Thymus (tissue), 11 donors: ENCODE data around the gene SRPK3. TPM values are rescaled to one million over a fixed set of nuclear protein-coding genes. Genes with fewer than 3 reads are reported as not detected.

Source experiments
- DNase-seq, 9 donors: peaks; one replicate each; pipeline ENCODE4 v3.0.0-alpha.2; 2013; ENCODE audit warnings: low spot score in 9 of 9, low read depth in 6 of 9, missing footprints in 1 of 9
- H3K27ac ChIP-seq, 2 donors: one replicate each; pipeline ENCODE4 v1.5.1; 2013; ENCODE audit warnings: control low read depth in 1 of 2, low read depth in 1 of 2, low read length in 1 of 2, mild to moderate bottlenecking in 1 of 2, moderate library complexity in 1 of 2
- H3K27me3 ChIP-seq, 2 donors: one replicate each; pipeline ENCODE4 v1.5.1; 2013; ENCODE audit warnings: low read length in 1 of 2; ENCODE audit not compliant: control insufficient read depth in 2 of 2, insufficient read depth in 1 of 2
- H3K36me3 ChIP-seq, 2 donors: one replicate each; pipeline ENCODE4 v1.5.1; 2013; ENCODE audit warnings: low read length in 1 of 2, mild to moderate bottlenecking in 1 of 2, moderate library complexity in 1 of 2; ENCODE audit not compliant: control insufficient read depth in 2 of 2, insufficient read depth in 2 of 2
- H3K4me1 ChIP-seq, 2 donors: one replicate each; pipeline ENCODE4 v1.5.1; 2013; ENCODE audit warnings: low read length in 2 of 2; ENCODE audit not compliant: control insufficient read depth in 2 of 2, insufficient read depth in 2 of 2
- H3K4me3 ChIP-seq, 2 donors: one replicate each; pipeline ENCODE4 v1.5.1; 2013; ENCODE audit warnings: low read length in 2 of 2, control low read depth in 1 of 2, mild to moderate bottlenecking in 1 of 2
- H3K9me3 ChIP-seq, 2 donors: one replicate each; pipeline ENCODE4 v1.5.1; 2013; ENCODE audit warnings: low read length in 1 of 2, mild to moderate bottlenecking in 1 of 2; ENCODE audit not compliant: control insufficient read depth in 2 of 2, insufficient read depth in 1 of 2
- WGBS: extraction: QIAGEN DNeasy Blood & Tissue Kit; methylation state at CpG from one replicate; pipeline ENCODE4 v1.1.7; 2013; 5-methylcytosine and 5-hydroxymethylcytosine counted together
- polyA plus RNA-seq: library from polyadenylated mRNA; stranded (reverse); fragments of 200-250 nt; gene quantifications from one replicate; pipeline ENCODE4 v1.2.3, GENCODE V29; 2013
- total RNA-seq: library from RNA; stranded (reverse); fragments of 120-200 nt; gene quantifications from one replicate; pipeline ENCODE4 v1.2.4, GENCODE V29; 2013
- donor health status: healthy.

Gene SRPK3
- total and polyA plus RNA-seq, 2 donors = 0.61 to 0.75 TPM

DNA sequence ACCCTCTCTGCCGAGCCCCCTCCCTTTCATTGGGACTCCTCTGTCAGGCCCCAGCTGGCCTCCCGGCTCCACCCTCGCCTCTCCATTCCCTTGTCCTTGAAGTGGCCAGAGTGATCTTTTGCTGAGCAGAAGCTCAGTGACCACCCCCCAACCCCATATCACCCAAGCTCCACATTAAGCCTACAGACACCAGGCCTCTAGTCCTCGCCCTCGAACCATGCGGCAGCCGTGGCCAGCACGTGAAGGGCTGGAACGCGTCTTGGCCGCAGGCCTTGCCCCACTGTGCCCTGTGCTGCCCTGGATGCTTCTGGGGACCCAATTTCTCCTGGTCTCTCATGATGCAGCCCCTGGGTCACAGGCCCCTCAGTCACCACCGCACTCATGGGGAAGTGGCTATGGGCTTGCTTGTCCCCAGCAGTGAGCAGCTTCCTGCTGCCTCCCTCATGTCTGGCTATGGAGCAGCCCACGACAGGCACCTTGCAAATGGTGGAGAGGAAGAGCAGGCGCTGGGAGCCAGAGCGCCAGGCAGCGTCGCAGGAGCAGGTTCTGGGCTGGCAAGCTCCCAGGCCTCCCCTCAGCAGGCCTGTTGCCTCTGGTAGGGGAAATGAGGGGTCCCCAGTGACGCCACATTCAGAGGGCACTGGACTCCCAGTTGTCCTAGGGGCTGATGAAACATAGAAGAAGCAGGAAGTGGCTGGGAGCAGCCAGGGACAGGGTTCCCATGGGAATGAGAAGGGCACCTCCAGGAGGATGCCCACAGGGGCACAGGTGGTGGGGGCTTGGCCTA, 757 bp upstream of the SRPK3 start:
- Histone ChIP-seq H3K4me3 (no peak overlapping the region), H3K9me3 (no peaks in the 10 kb centered on the region), H3K27ac (no peak overlapping the region), H3K36me3 (peaks cover 0 to 15% of the 10 kb centered on the region in 2 donors), H3K27me3 (peaks cover 0 to 30% of the 10 kb centered on the region in 2 donors), H3K4me1 (no peaks in the 10 kb centered on the region)
- no peak for DNase-seq
- WGBS = 63% methylated on average over 18 of the region's 18 CpGs

DNA sequence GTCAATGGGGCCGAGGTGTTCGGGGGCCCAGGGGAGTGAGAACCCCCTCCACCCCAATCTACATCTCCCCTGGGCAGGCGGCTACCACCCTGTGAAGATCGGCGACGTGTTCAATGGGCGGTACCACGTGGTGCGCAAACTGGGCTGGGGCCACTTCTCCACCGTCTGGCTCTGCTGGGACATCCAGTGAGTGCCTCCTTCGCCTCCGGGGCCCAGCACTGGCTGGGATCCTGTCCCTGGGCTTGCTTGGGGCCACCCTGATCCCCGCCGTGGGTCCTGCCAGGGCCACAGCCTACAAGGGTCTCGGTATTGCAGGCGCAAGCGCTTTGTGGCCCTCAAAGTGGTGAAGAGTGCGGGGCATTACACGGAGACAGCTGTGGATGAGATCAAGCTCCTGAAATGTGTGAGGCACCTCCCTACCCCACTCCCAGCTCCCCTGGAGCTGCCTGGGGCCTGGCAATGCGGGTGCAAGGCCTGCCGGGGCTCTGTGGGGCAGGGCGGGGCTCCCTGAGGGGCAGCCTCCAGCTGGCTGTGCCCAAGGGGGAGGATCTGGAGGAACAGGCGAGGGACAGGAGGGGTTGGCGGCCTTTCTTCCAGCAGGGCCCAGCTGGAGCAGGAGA, 697 bp downstream of the SRPK3 start:
- H3K27me3 ChIP-seq = peaks cover 0 to 30% of the 10 kb centered on the region in 2 donors
- no peak overlapping the region for H3K27ac ChIP-seq
- no peaks in the 10 kb centered on the region for H3K4me1 ChIP-seq
- 92% methylated on average over 24 of the region's 24 CpGs for WGBS
- no peak for DNase-seq
- H3K4me3 ChIP-seq = no peak overlapping the region
- H3K9me3 ChIP-seq = no peaks in the 10 kb centered on the region
- H3K36me3 ChIP-seq = peaks cover 11 to 29% of the 10 kb centered on the region in 2 donors

DNA sequence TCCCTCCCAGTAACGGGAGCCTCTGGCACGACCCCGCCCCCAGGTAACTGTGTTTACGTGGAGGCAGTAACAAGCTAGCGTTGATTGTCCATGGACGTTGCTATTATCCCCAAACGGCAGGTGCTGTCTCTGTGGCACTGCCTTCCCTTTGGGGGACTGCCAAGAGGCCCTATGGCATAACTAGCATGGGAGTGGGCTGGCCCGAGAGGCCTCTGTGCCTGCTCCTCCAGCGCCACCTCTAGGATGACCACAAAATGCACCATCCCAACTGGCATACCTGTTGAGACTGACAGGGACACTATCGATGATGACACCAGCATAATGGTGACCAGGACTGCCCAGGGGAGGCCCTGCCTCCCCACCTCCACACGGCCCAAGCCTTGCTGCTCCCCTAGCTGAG, 1.5 kb downstream of the SRPK3 start:
- H3K27ac ChIP-seq = no peak overlapping the region
- 95% methylated on average over 11 of the region's 11 CpGs for WGBS
- peaks cover 14 to 37% of the 10 kb centered on the region in 2 donors for H3K36me3 ChIP-seq
- H3K4me1 ChIP-seq = no peaks in the 10 kb centered on the region
- H3K4me3 ChIP-seq = no peak overlapping the region
- no peaks in the 10 kb centered on the region for H3K9me3 ChIP-seq
- no peak for DNase-seq
- peaks cover 0 to 30% of the 10 kb centered on the region in 2 donors for H3K27me3 ChIP-seq

DNA sequence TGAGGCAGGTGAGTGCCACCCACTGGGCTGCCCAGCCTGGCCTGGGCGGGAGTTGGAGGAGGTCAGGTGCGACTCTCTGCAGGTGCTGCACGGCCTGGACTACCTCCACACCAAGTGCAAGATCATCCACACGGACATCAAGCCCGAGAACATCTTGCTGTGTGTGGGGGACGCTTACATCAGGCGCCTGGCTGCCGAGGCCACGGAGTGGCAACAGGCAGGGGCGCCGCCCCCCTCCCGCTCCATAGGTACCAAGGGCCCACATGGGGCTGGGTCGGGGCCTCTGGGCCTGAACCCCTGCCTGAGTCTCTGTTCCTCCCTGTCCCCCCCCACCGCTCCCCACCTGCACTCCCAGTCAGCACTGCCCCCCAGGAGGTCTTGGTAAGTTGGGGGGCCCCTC, 2.0 kb downstream of the SRPK3 start:
- no peak overlapping the region for H3K27ac ChIP-seq
- H3K4me3 ChIP-seq = no peak overlapping the region
- WGBS = 97% methylated on average over 14 of the region's 14 CpGs
- H3K27me3 ChIP-seq = peaks cover 0 to 25% of the 10 kb centered on the region in 2 donors
- H3K36me3 ChIP-seq = peaks cover 17 to 42% of the 10 kb centered on the region in 2 donors
- no peaks in the 10 kb centered on the region for H3K9me3 ChIP-seq
- no peak for DNase-seq
- no peaks in the 10 kb centered on the region for H3K4me1 ChIP-seq

GRCh38 chrX:153783378-153784013, 2.7 kb downstream of the SRPK3 start:
- WGBS = 96% methylated on average over 24 of the region's 24 CpGs
- DNase-seq = no peak
- peaks cover 22 to 49% of the 10 kb centered on the region in 2 donors for H3K36me3 ChIP-seq

DNA sequence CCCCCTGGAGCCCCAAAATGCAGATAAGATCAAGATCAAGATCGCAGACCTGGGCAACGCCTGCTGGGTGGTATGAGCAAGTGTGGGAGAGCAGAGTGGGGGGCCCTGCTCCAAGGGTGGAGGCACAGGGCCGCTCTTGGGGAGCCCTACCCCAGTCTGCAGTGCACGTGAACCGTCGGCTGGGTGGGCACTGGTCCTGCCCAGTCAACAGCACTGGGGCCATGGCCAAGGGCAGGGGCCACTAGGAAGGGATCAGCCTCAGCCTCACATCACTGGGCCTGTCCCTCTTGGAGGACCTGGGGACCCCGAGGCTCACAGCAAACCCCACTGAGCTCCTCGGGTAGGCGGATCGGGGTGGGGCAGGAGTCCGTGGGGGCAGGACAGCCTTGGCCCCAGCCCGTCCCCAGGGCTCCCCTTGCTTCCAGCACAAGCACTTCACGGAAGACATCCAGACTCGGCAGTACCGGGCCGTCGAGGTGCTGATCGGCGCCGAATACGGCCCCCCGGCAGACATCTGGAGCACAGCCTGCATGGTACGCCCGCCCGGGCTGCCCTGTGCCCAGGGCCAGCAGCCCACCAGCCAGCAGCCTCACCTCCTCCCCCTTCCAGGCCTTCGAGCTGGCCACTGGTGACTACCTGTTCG, 3.6 kb downstream of the SRPK3 start:
- Histone ChIP-seq H3K36me3 (peaks cover 23 to 55% of the 10 kb centered on the region in 2 donors), H3K4me1 (no peaks in the 10 kb centered on the region), H3K27ac (no peak overlapping the region), H3K4me3 (no peak overlapping the region), H3K27me3 (peaks cover 0 to 25% of the 10 kb centered on the region in 2 donors), H3K9me3 (no peaks in the 10 kb centered on the region)
- 95% methylated on average over 27 of the region's 27 CpGs for WGBS
- DNase-seq = no peak

More at GRCh38 chrX:153783378-153784013, 2.7 kb downstream of the SRPK3 start:
- Histone ChIP-seq H3K27me3 (peaks cover 0 to 25% of the 10 kb centered on the region in 2 donors), H3K4me3 (no peak overlapping the region), H3K9me3 (no peaks in the 10 kb centered on the region), H3K27ac (no peak overlapping the region), H3K4me1 (no peaks in the 10 kb centered on the region)

DNA sequence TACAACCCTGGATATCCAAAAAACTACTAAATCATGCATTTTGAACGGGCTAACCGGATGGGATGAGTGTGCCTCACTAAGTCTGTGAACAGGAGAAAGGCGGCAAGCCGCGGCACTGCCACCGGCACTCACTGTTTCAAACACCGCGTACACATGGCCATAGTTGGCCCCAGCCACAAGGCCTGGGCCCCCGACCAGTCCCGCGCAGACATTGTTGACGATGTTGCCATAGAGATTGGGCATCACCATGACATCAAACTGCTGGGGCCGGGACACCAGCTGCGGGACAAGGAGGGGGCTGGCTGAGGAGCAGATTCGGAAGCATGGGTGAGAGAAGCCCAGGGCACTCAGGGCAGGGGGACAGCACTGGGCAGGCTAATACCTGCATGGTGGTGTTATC, 5.8 kb downstream of the SRPK3 start:
- Histone ChIP-seq H3K4me3 (no peak overlapping the region), H3K27me3 (peaks cover 0 to 3% of the 10 kb centered on the region in 2 donors), H3K27ac (no peak overlapping the region), H3K4me1 (no peaks in the 10 kb centered on the region), H3K9me3 (no peaks in the 10 kb centered on the region), H3K36me3 (peaks cover 37 to 63% of the 10 kb centered on the region in 2 donors)
- WGBS = 98% methylated on average over 15 of the region's 15 CpGs
- no peak for DNase-seq

DNA sequence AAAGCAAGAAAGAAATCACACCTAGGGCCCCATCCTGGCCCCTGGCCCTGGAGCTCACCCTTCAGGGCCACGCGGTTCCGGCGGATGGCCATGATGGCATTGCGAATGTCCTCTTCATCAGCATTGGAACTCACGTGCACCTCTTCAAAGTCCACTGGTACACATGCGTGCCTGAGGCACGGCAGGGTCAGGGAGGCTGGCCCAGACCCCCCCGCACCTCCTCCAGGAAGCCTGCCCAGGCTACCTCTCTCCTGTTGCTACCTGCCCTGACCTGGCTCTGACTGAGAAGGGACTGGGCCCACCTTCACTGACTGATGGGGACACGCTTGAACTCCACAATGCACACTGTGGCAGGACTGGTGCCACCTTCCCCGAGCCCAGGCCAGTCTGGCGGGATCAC, 8.8 kb downstream of the SRPK3 start:
- WGBS = 95% methylated on average over 12 of the region's 12 CpGs
- Histone ChIP-seq H3K27ac (no peak overlapping the region), H3K36me3 (peaks cover 37 to 57% of the 10 kb centered on the region in 2 donors), H3K9me3 (no peaks in the 10 kb centered on the region), H3K4me3 (no peak overlapping the region), H3K27me3 (no peaks in the 10 kb centered on the region), H3K4me1 (peaks cover 3 to 11% of the 10 kb centered on the region in 2 donors)
- DNase-seq = no peak
